Femur (tissue), 1 donor: ENCODE results near the gene MMP23B.
"Not testable (repeated sequence)": the region's sequence is repeated elsewhere in the genome, so short reads cannot be mapped to it uniquely, and the experiment has no call there.

Experiments
- DNase-seq: peaks from one replicate; pipeline ENCODE4 v3.0.0-alpha.2; 2017

The MMP23B gene

GRCh38 chr1:1634613-1635012, 2.6 kb downstream of the MMP23B start:
- DNase-seq, result not testable (repeated sequence)

DNA sequence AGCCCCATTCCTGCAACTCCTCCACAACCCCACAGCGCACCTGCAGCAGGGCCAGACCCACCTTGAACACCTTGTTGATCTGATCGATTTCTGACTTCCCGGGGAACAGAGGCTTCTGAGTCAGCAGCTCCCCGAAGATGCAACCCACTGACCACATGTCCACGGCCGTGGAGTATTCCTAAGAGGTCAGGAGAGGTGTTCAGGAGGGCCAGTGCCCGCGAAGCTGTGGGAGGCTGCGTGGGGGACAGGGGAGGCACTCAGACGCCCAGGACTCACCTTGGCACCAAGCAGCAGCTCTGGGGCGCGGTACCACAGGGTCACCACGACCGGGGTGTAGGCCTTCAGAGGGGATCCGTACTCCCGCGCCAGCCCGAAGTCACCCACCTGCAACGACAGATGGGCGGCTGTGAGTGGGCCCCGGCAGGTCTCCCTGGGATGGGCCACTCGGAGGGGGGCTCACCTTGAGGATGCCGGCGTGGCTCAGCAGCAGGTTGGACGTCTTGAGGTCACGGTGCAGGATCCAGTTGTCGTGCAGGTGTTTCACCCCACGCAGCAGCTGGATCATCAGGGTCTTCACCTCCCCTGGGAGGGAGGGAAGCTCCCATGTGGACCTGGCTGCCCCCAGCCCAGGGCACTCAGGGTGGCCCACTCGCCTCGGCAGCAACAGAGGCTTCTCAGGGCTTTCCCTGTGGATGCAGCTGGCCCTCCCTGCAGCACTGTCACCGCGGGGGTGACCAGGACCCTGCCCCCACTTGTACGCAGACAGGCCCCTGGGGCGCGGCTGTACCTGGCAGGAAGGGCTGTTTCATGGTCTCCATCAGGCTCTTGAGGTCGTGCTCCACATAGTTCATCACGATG, 4.9 kb downstream of the MMP23B start:
- DNase-seq, result not testable (repeated sequence)

DNA sequence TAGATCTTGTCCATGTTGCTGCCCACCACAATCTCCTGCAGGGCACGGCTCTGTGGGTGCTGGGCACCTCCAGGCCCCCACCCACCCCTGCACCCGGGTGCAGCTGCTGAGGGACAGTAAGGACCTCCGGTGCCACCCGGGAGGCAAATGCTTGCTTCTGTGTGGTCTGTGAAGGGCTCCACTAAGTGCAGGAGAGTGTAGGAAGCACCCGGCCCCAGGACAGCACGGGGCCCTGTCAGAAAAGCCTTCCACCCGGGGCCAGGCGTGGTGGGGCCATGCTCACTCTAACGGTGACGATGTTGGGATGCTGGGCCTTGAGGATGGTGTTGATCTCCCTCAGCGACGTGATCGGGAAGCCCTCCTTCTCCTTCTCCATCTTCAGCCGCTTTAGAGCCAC, 5.5 kb downstream of the MMP23B start:
- DNase-seq, result not testable (repeated sequence)

- not testable (repeated sequence) for DNase-seq
Measured at GRCh38 chr1:1638528-1638927, 6.6 kb downstream of the MMP23B start.

- DNase-seq, result not testable (repeated sequence)
Measured at GRCh38 chr1:1639368-1639767, 7.4 kb downstream of the MMP23B start.

DNA sequence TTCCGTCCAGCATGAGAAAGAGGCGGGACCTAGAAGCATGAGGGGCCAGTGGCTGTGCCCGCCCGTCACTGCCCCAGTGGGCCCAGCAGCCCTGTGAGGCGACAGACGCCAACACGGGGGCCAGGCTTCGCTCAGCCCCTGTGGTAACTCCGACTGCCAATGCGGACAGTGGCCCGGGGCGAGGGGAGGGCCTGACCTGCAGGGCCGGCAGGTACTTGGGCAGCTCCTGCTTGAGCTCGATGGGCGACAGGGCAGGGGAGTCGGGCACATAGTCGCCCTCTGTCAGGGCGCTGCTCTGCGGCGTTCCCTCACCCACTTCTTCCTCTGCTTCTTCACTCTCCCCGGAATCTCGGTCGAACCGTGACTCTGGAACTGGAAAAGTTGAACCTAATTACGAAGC, 8.1 kb downstream of the MMP23B start:
- DNase-seq, result not testable (repeated sequence)

GRCh38 chr1:1640711-1641461, 8.9 kb downstream of the MMP23B start:
- not testable (repeated sequence) for DNase-seq

DNA sequence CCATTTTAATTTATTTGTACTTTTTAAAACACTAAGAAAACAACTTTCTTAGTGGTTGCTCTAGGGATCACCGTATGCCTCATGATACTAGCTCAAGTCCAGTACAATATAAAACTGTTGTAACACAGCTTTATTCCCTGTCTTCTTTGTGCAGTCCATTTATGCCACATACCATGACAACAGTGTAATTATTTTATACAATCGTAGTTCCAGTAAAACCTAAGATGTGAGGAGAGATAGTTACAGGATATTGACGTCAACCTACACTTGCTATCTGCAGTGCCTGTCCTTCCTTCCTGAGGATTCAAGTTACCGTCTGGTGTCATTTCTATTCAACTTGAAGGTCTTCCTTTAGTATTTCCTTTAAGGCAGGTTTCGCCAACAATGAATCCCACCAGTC, 14.4 kb downstream of the MMP23B start:
- not testable (repeated sequence) for DNase-seq

DNA sequence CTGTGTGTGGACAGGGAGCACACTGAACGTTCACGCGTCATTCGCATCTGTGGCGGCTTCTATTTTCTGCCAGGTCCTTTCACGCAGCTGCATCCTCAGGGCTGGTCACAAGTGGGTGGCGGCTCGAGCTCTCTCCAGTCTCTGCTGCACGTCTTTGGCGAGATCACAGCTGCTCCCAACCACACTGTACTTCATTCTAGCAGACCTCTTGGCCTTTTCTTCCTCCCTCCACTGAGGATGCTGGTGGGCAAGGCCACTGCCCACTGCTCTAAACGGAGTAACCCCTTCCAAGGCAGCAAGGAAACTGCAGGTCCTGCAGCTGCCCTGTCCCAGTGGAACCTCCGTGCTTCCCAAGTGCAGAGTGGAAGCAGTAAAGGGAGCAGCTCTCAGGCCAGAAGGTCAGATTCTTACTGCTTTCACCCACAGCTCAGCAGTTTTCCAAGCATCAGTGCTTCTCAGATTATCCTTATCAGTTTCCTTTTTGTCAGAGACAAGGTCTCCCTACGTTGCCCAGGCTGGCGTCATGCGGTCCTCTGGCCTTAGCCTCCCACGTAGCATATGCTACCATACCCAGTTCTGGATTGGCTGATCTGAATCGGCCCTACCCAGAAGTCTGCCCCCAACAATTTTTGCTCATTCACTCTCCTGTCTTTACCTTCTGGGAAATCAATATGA, 15.7 kb downstream of the MMP23B start:
- DNase-seq, result not testable (repeated sequence)

GRCh38 chr1:1648265-1648664, 16.3 kb downstream of the MMP23B start:
- not testable (repeated sequence) for DNase-seq

DNA sequence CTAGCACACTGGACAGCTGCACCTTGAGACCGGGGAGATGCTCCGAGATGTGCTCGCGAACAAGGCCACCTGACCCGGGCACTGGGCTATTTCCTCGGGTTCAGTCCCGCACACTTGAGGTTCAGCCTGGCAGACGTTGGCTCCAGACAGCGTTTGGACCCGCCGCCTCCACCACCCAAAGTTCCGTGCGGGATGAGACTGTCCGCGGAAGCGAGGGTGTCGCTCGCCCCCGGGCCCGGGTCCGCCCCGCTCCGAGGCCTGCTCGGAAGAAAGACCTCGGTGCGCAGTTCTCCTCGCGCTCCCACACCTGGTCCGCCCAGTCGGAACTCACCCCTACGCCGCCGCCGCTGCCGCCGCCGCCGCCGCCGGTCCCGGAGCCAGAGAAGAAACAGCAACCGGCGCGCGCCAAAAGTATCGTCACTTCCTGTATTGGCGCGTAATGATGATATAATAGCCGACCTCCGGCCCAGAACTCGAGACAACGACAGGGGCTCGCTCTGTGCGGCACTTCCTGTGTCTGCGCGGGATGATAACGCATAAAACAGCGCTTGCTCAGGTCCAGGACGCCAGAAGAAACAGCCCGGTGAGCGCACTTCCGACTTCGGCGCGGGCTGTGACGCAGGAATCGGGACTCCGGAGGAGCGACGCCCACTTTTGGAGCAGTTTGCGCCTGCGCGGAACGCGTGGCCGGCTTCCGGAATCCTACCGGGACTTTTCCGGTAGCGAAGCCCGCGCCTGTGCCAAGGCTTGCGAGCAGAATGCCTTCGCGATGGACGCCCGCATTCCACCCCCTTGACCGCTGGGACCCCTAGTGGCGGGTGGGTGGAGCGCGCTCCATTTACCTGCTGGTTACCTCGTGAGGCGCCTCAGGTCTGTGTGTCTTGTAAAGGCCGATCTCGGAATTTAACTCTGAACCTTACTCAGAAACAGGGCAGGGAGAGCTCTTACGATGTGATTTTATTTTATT, 26.9 kb downstream of the MMP23B start, which contains the start of gene CDK11B:
CDK11B (minus strand) TSS at position 422 of the 967 bp plus-strand sequence. CDS start 1,519 bp downstream, outside the sequence.
- DNase-seq, result peak; percentile 97

- DNase-seq, result not testable (repeated sequence)
Measured at GRCh38 chr1:1662392-1662791, 30.4 kb downstream of the MMP23B start.

DNA sequence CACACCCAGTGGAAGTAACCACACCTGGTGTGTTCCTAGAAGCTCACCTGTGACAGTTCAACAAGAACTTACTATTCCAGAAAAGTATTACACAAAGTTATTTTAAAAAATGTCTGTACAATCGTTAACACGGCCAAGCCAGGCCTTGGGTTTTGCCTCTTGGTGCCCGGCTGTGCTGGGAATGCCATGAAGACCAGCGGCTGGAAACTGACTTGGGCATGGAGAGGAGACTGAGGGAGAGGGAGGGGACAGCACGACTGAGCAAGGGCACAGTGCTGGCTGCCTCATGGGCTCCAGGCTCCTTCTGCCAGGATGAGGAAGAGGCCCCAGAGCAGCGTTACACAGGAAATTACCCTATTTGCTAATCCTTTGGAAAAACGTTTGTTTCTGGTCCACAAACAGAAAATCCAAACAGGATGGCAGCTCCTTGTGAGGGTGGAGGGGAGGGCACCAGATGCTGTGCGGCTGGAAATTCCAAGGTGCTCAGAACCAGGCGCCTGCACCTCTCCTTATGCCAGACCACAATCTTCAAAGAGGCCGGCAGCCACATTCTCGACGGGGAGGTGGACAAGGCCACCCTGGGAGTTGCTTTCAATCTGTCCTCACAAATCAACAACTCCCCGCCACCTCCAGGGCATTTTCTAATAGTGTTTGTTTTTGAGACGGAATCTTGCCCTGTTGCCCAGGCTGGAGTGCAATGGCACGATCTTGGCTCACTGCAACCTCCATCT, 31.0 kb downstream of the MMP23B start:
- DNase-seq, result not testable (repeated sequence)

DNA sequence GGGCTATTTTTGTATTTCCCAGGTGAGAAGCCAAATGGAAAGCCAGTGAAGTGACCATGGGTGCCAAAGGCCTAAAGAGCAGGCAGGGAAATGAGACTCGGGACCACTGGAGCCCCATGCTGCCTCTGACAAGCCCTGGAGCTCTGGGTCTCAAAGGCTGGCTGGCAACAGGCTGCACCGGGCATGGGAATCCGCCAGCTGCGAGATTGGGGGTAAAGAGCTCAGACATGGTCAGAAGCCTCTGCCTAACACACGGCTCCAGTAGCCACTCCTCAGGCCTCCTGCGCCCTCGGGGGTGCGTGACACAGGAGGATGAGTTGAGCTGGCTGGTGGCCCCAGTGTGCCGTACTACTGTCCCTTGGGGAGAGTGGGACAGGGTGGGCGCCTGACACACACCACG, 32.3 kb downstream of the MMP23B start:
- DNase-seq, result not testable (repeated sequence)

DNA sequence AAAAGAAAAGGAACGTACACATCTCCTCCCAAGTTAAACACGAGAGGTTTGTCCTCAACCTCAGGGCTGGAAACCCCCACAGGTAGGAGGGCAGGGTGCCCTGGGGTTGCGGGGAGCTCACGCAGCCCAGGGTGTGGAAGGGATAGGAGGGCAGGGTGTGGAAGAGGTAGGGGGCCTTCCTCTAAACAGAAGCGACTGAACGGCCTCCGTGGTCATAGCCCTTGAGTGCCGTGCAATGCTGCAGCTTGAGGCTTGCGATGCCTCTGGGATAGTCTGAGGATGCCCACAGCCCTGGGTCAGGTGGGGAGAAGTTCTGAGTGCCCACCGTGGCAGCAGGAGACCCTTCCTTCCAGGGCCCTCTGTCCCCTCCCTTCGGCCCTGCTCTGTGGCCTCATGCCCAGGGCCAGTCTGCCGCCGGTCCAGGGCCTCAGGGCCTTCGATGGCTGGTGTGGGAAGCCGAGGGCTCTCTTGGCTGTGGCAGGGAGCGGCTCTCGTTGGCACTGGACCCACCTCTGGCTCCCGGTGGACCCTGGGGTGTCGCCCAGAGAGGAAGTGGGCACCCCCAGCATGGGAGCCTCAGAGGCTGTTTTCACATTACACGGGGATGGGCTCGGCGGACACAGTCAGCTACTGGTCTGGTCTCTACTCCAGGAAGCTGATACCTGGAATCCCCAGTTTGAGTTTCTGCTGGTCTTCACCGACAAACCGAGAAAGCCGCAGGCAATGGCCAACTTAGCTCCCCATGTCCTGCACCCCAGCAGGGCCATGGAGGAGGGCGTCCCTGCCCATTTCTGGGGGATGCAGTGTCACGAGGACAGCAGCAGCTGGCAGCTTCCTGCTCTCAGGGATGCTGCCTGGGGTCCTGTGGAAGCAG, 33.2 kb downstream of the MMP23B start:
- no peak for DNase-seq

GRCh38 chr1:1665815-1666251, 33.9 kb downstream of the MMP23B start:
- no peak for DNase-seq

GRCh38 chr1:1666526-1666925, 34.6 kb downstream of the MMP23B start:
- DNase-seq, result no peak

GRCh38 chr1:1669468-1670440, 37.8 kb downstream of the MMP23B start:
- DNase-seq, result no peak

DNA sequence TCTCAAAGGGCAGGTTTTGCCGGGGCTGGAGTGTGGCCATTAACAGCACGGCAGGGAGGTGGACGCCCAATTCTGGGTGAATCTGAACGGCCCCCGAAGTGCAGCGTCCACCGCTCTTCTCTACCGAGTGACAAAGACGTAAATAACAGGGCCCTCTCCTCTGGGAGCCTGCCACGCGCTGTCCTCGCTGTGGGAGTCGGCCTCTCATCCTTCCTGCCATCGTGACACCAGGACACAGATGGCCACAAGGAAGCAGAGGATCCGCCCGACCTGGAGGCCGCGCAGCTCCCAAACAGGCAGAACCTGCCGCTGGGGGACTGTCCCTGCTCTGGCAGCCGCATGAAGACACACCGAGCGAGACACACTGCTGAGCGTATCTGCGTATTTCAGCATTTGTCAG, 38.9 kb downstream of the MMP23B start:
- DNase-seq, result no peak
